ENCODE measurements around the gene SPATA6L.
A peak's percentile ranks its signal among the peaks of the same experiment; 100 is the strongest.
"Not testable (repeated sequence)": the region's sequence is repeated elsewhere in the genome, so short reads cannot be mapped to it uniquely, and the experiment has no call there.

Gene SPATA6L

DNA sequence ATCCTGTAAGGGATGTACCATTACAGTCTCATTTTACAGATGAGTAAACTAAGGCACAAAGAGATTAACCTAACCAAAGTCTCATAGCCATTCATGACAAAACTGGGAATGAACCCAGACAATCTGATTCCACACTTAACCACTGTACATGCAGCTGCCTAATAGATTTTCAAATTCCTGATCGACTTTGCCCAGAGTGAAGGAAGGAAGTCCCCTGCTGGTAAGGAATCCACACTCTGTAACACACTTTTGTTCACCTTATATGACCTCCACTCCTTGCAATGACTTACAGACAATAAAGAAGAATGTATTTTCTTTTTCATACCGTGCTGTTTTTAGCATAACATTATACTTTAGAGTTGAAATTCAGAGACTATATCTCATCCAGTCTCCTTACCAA, 35.4 kb downstream of the SPATA6L start:
- H3K4me3 Mint-ChIP-seq = no peak overlapping the region
- ATAC-seq (no peak), DNase-seq (no peak)
- no peaks in the 10 kb centered on the region for H3K27me3 Mint-ChIP-seq
- H3K27ac Mint-ChIP-seq = no peak overlapping the region
- no peaks in the 10 kb centered on the region for H3K36me3 Mint-ChIP-seq (ENCODE audit: low read depth)
- H3K4me1 Mint-ChIP-seq = peaks cover 2% of the 10 kb centered on the region
- H3K9me3 Mint-ChIP-seq = no peaks in the 10 kb centered on the region

DNA sequence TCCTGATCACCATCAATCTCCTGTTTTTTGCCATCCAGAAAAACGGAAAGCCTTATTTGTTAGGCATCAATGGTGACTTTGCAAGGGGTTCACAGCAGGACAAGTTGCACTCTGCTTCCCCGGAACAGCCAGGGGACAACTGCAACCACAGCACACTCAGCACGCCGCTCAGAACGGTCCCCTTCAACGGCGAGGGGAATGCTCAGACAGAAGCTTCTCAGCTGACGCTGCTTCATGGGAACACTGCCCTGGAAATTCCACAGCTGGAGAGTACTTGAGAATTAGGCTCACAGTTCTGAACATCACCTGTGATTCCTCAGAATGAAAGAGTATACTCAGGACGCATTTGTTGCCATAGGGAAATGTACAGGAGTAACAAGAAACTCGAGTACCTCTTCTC, 44.3 kb downstream of the SPATA6L start:
- Mint-ChIP-seq H3K27ac (no peak overlapping the region), H3K9me3 (no peaks in the 10 kb centered on the region), H3K27me3 (no peaks in the 10 kb centered on the region), H3K4me3 (no peak overlapping the region), H3K36me3 (ENCODE audit: low read depth) (no peaks in the 10 kb centered on the region), H3K4me1 (peaks cover 19% of the 10 kb centered on the region)
- ATAC-seq (no peak), DNase-seq (no peak)

DNA sequence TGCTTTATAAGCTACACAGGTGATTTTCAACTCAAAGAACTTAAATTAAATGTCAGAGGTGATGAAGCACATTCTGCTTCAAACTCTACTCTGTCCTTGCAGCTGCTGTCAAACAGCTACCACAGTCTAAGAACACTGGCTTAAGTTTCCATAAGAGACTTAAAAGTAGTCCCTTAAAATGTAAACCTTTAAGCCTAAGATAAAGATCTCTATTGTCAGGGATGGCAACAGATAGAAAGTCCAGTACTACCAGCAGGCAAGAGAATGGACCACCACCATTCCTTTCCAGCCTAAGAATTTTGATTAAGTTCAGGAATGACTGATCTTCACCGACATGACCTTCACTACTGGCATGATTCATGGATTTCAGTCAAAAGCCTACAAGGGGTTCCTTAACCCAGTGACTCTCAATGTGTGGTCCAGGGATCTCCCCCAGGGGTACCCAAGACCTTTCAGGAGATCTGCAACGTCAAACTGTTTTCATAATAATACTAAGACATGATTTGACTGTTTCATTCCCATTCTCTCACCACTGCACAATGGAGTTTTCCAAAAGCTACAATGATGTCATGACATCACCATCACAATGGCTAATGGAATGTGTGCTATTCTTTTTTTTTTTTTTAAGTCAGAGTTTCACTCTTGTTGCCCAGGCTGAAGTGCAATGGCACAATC, 45.3 kb downstream of the SPATA6L start:
- H3K9me3 Mint-ChIP-seq = no peaks in the 10 kb centered on the region
- H3K4me3 Mint-ChIP-seq = no peak overlapping the region
- peaks cover 19% of the 10 kb centered on the region for H3K4me1 Mint-ChIP-seq
- DNase-seq = no peak
- H3K27me3 Mint-ChIP-seq = no peaks in the 10 kb centered on the region
- no peaks in the 10 kb centered on the region for H3K36me3 Mint-ChIP-seq (ENCODE audit: low read depth)
- no peak overlapping the region for H3K27ac Mint-ChIP-seq
- ATAC-seq = peak; percentile 86

DNA sequence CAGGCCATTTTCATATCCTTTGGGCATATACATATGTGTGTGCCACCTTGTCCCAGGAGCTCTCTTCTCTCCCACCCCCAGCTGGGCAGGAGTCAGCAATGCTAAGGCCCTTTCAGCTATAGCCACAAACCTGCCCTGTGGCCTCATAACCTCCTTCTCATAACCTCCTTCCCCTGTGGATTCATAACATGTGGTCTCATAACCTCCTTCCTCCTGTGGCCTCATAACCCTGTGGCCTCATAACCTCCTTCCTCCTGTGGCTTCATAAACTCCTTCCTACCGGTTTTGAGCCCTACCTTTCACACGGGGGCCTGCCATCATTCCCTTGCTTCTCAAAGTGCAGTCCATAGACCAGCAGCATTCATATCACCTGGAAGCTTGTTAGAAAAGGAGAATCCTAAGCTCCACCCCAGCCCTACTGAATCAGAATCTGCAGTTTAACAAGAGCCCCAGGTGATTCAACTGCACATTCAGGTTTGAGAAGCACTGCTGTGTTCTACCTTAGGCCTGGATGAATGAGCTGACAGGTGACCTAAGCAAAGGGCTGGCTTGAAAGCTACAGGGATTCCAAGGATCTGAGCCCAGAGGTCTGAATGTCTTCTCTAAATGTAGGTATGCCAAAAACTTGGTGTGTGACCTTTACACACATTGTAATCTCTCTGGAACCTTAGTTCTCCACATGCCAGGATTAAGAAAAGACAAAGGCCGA, 46.1 kb downstream of the SPATA6L start:
- DNase-seq = no peak
- peaks cover 24% of the 10 kb centered on the region for H3K4me1 Mint-ChIP-seq
- H3K36me3 Mint-ChIP-seq (ENCODE audit: low read depth) = no peaks in the 10 kb centered on the region
- H3K4me3 Mint-ChIP-seq = no peak overlapping the region
- no peak overlapping the region for H3K27ac Mint-ChIP-seq
- peak; percentile 44 for ATAC-seq
- no peaks in the 10 kb centered on the region for H3K27me3 Mint-ChIP-seq
- H3K9me3 Mint-ChIP-seq = no peaks in the 10 kb centered on the region

DNA sequence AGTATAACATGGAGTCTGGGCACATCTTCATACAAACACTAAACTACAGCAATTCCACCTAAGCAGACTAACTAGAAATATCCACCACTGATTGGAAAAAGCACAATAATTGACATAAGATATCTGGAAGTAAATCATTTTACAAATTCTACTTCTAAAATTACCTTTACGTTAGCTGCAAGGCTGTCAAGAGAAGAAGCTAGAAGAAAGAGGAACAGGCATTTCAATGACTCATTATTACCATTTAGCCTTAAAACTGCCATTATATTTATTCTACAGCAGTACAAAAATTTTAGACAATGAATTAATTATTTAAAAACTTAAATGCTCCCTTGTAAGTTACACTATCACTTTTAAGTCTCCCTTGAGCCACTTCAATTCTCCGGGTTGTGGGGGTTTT, 47.6 kb downstream of the SPATA6L start:
- H3K9me3 Mint-ChIP-seq = no peaks in the 10 kb centered on the region
- H3K27me3 Mint-ChIP-seq = no peaks in the 10 kb centered on the region
- H3K4me3 Mint-ChIP-seq = no peak overlapping the region
- no peak overlapping the region for H3K27ac Mint-ChIP-seq
- H3K4me1 Mint-ChIP-seq = peaks cover 26% of the 10 kb centered on the region
- ATAC-seq (no peak), DNase-seq (no peak)
- no peaks in the 10 kb centered on the region for H3K36me3 Mint-ChIP-seq (ENCODE audit: low read depth)

DNA sequence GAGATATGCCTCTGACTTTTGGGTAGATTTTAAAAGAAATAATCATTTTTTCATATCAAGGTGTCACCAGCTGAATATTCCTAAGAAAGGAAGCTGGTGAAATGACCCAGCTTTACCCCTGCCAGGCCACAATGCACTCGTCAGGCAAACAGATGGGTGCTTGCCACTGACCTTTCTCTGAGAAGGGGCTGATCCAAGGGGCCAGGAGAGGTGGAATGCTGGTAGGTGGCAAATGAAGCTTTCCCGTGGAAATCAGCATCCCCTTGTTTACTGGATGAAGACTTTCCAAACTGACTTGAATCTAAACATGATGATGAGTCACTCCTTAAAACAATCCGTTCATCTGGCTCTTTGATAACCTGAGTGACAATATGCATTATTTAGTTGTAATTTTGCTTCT, 48.5 kb downstream of the SPATA6L start:
- H3K4me1 Mint-ChIP-seq = peaks cover 26% of the 10 kb centered on the region
- H3K27me3 Mint-ChIP-seq = no peaks in the 10 kb centered on the region
- no peak for DNase-seq
- ATAC-seq = no peak
- H3K27ac Mint-ChIP-seq = no peak overlapping the region
- H3K36me3 Mint-ChIP-seq (ENCODE audit: low read depth) = no peaks in the 10 kb centered on the region
- no peak overlapping the region for H3K4me3 Mint-ChIP-seq
- H3K9me3 Mint-ChIP-seq = no peaks in the 10 kb centered on the region

DNA sequence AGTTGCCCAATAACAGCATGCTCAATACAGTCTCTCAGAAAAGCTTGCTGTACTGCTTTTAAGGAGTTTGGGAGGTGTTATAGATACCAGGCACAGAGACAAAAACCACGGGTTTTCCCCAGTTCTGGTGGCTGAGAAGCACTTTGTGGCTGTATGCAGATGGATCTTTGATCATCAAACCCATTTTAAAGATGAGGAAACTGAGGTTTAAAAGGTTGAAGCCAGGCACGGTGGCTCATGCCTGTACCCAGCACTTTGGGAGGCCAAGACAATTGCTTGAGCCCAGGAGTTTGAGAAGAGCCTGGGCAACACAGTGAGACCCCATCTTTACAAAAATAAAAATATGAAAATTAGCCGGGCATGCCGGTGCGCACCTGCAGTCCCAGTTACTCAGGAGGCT, 50.5 kb downstream of the SPATA6L start:
- Mint-ChIP-seq H3K36me3 (ENCODE audit: low read depth) (no peaks in the 10 kb centered on the region), H3K4me1 (peaks cover 20% of the 10 kb centered on the region), H3K4me3 (no peak overlapping the region), H3K27ac (no peak overlapping the region), H3K9me3 (no peaks in the 10 kb centered on the region), H3K27me3 (no peaks in the 10 kb centered on the region)
- DNase-seq (no peak), ATAC-seq (no peak)

DNA sequence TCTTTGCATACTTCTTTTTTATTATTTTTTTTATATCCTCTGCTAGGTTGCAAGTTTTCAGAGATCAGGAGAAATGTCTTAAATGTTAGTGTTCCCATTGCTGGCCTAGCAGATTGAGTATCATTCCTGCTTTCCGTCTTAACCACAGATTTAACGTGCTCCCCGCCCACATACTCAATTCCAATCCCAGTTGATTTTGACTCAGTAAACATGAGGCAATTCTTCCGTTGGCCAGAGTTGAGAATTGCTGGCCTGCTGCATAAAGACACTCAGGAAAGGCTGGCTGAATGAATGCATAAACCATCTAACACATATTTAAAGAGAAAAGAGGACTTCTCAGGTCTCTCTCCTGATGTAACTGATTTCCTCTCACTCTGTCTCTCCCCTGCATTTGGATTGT, 51.0 kb downstream of the SPATA6L start:
- H3K9me3 Mint-ChIP-seq = no peaks in the 10 kb centered on the region
- H3K36me3 Mint-ChIP-seq (ENCODE audit: low read depth) = no peaks in the 10 kb centered on the region
- no peak overlapping the region for H3K4me3 Mint-ChIP-seq
- H3K27ac Mint-ChIP-seq = no peak overlapping the region
- DNase-seq (no peak), ATAC-seq (no peak)
- H3K27me3 Mint-ChIP-seq = no peaks in the 10 kb centered on the region
- H3K4me1 Mint-ChIP-seq = peaks cover 15% of the 10 kb centered on the region

DNA sequence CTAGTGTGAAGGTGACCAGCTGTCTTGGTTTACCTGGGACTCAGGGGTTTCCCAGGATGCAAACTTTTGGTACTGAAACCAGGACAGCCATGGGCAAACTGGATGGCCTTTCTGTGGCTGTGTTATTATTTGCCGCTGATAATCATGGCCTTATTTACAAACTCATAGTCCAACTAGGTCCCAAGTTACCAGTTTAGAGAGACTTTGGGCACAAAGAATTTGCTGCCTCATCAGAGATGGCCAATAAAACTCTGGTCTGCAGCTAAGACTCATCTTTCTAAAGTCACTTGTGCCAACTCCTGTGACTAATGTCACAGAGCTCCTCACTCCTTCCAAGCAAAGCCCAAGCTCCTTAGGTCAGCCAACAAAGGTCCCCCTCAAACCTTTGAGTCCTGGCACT, 51.7 kb downstream of the SPATA6L start:
- no peaks in the 10 kb centered on the region for H3K27me3 Mint-ChIP-seq
- DNase-seq (no peak), ATAC-seq (no peak)
- no peaks in the 10 kb centered on the region for H3K9me3 Mint-ChIP-seq
- H3K4me1 Mint-ChIP-seq = peaks cover 9% of the 10 kb centered on the region
- no peak overlapping the region for H3K4me3 Mint-ChIP-seq
- H3K27ac Mint-ChIP-seq = no peak overlapping the region
- H3K36me3 Mint-ChIP-seq (ENCODE audit: low read depth) = no peaks in the 10 kb centered on the region

DNA sequence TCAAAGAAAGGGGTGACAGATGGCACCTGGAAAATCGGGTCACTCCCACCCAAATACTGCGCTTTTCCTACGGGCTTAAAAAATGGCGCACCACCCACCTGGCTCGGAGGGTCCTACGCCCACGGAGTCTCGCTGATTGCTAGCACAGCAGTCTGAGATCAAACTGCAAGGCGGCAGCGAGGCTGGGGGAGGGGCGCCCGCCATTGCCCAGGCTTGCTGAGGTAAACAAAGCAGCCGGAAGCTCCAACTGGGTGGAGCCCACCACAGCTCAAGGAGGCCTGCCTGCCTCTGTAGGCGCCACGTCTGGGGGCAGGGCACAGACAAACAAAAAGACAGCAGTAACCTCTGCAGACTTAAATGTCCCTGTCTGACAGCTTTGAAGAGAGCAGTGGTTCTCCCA, 60.2 kb downstream of the SPATA6L start:
- H3K27ac Mint-ChIP-seq; H3K36me3 Mint-ChIP-seq (ENCODE audit: low read depth); ATAC-seq; H3K4me1 Mint-ChIP-seq; H3K27me3 Mint-ChIP-seq; DNase-seq; H3K9me3 Mint-ChIP-seq; H3K4me3 Mint-ChIP-seq: not testable (repeated sequence)

DNA sequence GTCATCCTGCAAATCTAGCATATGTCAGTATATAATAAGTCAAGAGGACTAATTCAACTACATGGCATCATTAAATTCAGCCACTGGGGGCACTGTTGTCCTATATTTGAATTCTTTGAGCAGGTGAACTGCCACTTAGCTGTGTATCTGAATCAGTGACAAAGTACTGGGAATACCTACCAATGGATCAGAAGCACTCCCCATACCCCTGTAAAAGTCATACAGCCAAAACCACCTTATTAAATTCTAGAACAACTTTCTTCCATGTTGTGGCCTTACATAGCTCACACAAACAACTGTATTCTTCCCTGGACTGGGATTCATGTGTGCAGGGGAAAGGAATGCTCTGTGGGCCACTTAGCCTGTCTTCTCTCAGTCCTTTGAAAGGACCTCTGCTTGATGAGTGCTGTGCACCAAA, 61.6 kb downstream of the SPATA6L start:
- Mint-ChIP-seq H3K4me1 (peaks cover 15% of the 10 kb centered on the region), H3K9me3 (no peaks in the 10 kb centered on the region), H3K36me3 (ENCODE audit: low read depth) (no peaks in the 10 kb centered on the region), H3K4me3 (no peak overlapping the region), H3K27me3 (no peaks in the 10 kb centered on the region), H3K27ac (no peak overlapping the region)
- peak; percentile 83 for ATAC-seq
- peak; percentile 69 for DNase-seq

DNA sequence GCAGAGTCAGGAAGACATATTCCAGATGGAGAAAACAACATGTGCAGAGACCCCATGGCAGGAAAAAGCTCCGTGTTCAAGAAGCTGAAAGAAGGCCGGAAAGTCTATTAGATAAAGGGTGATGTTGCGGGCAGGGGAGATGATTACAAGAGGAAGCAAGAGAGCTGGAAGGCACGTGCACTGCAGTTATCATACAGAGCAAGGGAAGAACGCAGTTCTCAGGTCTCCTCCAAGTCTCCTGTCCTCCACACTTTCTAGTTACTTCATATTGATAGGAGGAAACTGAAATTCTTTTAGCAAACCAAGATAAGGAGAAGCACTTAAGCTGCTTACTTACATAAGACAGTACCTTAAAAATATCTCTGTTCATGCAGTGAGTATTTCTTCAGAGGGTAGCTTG, 62.5 kb downstream of the SPATA6L start:
- no peak for DNase-seq
- H3K36me3 Mint-ChIP-seq (ENCODE audit: low read depth) = no peaks in the 10 kb centered on the region
- no peak overlapping the region for H3K4me3 Mint-ChIP-seq
- H3K9me3 Mint-ChIP-seq = no peaks in the 10 kb centered on the region
- H3K4me1 Mint-ChIP-seq = peaks cover 15% of the 10 kb centered on the region
- H3K27ac Mint-ChIP-seq = no peak overlapping the region
- H3K27me3 Mint-ChIP-seq = no peaks in the 10 kb centered on the region
- no peak for ATAC-seq

DNA sequence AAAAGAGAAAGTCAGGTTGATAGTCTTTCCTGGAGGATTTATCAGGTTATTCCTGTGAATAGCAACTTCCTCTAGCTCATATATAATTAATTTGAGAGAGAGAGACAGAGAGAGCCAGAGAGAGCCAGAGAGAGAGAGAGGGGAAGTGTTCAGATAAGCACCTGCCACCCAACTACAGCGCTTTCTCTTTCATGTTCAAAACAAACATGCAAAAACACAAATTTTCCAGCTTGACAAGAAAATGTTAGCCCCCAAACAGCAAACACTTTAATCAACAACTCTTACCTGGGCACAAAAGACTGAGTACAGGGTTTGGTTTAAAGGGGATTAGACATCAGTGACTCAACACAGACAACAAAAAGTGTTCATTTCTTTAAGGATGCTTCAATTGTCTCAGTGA, 65.9 kb downstream of the SPATA6L start:
- no peaks in the 10 kb centered on the region for H3K36me3 Mint-ChIP-seq (ENCODE audit: low read depth)
- H3K4me3 Mint-ChIP-seq = no peak overlapping the region
- DNase-seq = no peak
- peaks cover 31% of the 10 kb centered on the region for H3K4me1 Mint-ChIP-seq
- H3K27me3 Mint-ChIP-seq = no peaks in the 10 kb centered on the region
- ATAC-seq = no peak
- H3K9me3 Mint-ChIP-seq = no peaks in the 10 kb centered on the region
- H3K27ac Mint-ChIP-seq = no peak overlapping the region

DNA sequence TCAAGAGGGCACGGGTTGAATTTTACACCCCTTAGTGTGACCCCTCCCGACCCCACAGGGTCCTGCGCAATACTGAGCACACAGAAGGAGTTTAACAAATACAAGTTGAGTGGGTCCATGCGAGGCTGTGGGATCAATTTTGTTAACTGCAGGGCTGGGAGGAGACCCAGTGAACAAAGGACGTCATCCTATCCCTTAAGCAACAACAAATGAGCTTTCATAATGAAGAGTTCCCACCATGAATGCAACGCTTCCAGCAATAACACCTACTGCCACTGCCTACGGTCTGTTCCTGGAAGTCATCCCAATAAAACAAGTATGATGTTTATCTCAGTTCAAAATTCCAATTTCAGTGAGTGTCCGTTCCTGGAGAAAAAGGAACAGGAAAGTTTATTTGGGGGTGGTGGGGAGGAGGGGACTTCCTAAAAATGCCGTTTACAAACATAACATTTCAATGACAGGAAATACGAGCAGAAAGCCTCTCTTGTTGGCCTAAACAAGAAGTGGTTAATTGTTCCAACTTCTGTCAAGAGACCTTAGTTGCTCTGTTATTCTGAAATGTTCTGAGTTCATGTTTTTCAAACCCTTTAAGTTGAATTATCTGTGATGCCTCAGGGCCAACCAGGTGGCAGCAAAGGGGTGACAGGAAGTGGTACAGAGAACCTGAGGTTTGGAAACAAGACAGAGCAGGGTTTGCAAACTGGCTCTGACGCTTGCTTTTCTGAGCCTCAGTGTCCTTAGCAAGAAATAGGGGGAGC, 69.9 kb downstream of the SPATA6L start:
- Mint-ChIP-seq H3K4me1 (peaks cover 34% of the 10 kb centered on the region), H3K27ac (no peak overlapping the region), H3K4me3 (no peak overlapping the region), H3K36me3 (ENCODE audit: low read depth) (no peaks in the 10 kb centered on the region), H3K27me3 (no peaks in the 10 kb centered on the region), H3K9me3 (no peaks in the 10 kb centered on the region)
- peak; percentile 14 for DNase-seq
- peak; percentile 67 for ATAC-seq

DNA sequence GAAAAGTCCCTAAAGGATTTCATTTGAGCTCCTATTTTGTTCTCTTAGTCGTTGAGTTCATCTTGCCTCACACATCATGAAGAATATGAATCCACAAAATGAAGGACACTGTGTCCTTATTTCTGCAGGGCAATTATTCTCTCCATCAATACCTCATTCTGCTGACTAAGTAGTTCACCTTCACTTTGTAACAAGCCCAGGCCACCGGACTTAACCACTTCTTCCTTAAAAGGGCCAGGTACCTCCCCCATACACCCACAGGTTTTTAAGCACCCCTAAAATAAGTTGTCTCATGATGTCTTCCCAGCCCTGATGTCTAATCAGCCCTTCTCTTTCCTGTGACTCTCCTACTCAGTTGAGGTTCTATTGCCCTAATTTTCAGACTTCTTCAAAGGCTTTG, 71.3 kb downstream of the SPATA6L start:
- no peak overlapping the region for H3K4me3 Mint-ChIP-seq
- no peak for ATAC-seq
- DNase-seq = no peak
- no peaks in the 10 kb centered on the region for H3K9me3 Mint-ChIP-seq
- no peaks in the 10 kb centered on the region for H3K36me3 Mint-ChIP-seq (ENCODE audit: low read depth)
- no peak overlapping the region for H3K27ac Mint-ChIP-seq
- H3K27me3 Mint-ChIP-seq = no peaks in the 10 kb centered on the region
- H3K4me1 Mint-ChIP-seq = peaks cover 25% of the 10 kb centered on the region
